HG03469 (cell line): ENCODE results near the gene TRPV4.

Experiments
- ATAC-seq: cut with Tn5 transposase; IDR thresholded peaks from one replicate; pipeline ENCODE4 v1.9.1; 2021; ENCODE audit warnings: mild to moderate bottlenecking, moderate library complexity, moderate number of reproducible peaks; ENCODE audit not compliant: unreplicated experiment

TRPV4 gene

GRCh38 chr12:109808876-109809646, 24.1 kb downstream of the TRPV4 start:
- ATAC-seq, result no peak

DNA sequence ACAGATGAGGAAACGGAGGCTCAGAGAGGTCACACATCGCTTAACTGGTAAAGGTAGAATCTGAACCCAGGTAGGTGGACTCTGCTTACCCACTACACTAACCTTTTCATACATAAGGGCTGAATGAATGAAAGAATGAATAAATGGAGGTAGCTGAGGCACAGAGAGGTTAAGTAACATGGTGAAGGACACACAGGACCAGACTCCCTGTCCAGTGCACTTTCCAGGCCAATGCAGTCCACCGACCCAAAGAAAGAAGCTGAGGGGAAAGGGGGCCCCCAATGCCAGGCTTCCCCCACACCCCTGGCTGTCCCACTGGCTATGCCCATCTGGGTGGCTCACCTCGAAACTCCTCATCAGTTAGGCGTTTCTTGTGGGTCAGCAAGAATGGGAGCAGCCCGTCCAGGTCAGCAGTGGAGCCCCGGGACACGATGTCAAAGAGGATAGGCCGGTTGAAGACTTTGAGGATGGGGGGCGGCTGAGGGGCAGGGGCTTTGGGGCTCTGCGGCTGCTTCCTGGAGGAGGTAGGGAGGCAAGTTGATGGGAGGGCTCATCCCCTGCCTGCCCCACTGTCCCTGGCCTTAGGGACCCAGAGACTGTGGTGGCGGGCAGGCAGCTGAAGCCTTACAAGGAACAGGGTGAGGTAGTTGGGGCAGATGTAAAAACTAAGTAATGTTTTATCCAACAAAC, 25.1 kb downstream of the TRPV4 start:
- no peak for ATAC-seq

DNA sequence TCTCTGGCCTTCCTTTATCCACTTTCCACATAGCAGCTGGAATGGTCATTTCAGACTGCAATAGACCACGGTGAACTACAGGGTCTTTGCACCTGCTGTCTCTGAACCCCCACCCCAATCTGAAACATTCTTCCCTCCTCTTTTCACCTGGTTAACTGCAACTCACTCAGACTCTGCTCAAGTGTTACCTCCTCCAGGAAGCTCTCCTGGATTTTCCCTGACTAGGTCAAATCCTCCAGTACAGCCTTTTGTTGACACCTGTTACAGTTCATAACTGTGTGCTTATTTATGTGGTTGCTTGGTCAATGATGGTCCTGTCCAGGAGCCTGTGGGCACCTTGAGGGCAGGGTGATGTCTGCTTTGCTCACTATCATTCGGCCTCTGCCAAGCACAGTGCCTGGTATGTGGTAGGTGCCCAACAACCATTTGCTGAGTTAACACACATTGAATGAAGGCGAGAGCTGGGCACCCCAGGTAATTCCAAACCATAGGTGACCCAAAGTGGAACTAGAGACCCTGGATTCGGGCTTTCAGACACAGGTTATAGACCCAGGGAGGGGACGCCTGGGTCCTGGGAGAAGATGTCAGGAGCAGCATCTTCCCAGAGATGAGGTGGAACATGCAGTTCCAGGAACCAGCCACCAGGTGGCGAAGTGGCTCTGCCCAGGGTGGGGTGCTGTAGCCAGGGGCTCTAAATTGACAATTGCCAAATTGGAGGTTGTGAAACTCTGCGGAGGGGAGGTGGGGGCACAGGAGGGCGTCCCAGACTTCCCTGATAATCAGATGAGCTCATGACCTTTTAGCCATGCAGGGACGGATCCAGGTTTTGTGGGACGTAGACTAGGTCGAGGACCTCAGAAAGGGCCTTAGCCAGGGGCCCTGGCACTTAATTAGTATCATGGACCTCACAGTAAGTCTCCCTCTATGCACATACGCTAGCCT, 28.1 kb downstream of the TRPV4 start:
- ATAC-seq, result no peak

- ATAC-seq, result no peak
Measured at GRCh38 chr12:109803678-109804077, 29.5 kb downstream of the TRPV4 start.

- no peak for ATAC-seq
Measured at GRCh38 chr12:109802828-109803227, 30.4 kb downstream of the TRPV4 start.

DNA sequence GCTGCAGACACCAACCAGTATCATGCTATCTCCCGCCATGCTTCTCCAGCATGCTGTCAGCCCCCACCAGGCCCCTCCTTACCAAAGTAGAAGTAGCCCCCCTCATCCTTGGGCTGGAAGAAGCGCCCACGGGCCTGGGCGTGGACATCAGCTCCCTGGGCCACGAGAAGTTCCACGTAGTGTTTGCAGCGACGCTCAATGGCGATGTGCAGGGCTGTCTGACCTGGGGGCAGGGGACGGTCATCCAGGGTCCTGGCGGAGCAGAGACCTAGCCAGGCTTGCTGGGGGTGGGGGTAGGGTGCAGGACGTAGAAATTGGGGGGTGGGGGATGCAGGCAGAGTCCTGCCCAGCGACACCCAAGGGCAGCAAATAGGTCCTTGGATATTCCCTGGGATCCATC, 32.7 kb downstream of the TRPV4 start:
- no peak for ATAC-seq

GRCh38 chr12:109798691-109799090, 34.5 kb downstream of the TRPV4 start:
- ATAC-seq, result no peak

DNA sequence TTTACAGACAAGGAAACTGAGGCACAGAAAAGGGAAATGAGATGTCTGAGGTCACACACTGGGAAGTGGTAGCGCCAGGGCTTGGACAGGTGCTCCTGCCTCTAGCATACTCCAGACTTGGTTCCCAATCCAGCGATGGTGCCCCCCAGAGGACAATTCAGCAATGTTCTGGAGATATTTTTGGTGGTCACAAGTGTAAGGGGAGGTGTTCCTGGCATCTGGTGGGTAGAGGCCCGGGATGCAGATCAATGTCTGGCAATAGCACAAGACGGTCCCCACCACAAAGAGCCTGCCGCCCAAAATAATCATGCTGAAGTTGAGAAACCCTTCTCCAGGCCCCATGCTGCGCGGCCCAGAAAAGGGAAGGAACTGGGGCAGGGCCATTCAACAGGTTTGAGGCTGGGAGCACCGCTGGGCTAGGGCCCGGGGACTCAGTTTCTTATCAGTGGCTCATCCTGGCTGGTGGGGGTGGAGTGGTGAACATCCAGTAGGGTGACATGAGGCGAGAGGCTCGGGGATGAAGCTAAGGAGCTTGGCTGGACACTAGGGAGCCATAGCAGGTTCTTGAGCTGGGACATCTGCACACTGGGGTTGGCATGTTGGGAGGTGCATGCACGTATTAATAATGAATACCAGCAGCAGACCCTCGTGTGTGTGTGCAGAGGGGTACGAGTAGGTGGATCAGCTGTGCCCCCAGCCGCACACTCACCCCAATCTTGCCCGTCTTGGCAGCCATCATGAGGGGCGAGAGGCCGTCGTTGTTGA, 35.1 kb downstream of the TRPV4 start:
- ATAC-seq, result no peak

- ATAC-seq, result no peak
Measured at GRCh38 chr12:109796057-109796456, 37.1 kb downstream of the TRPV4 start.

DNA sequence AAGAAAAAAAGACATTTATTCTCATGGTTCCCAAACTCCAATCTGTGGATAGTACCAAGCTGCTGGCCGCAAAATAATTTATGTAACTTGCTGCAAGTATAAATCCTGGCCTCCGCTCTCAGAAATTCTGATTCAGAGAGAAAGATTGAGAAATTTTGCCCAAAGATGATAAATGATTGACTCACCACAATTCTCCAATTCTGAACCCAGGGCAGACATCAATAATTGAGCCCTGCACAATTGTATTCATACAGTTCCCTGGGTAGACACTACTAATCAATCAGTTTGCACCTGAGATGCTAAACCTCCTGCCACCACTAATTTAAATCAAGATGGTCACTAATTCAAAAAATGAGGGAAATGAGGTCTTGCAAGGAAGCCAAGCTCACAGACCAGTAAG, 38.2 kb downstream of the TRPV4 start:
- ATAC-seq, result no peak

- no peak for ATAC-seq
Measured at GRCh38 chr12:109793826-109794501, 39.2 kb downstream of the TRPV4 start.

GRCh38 chr12:109793411-109793810, 39.8 kb downstream of the TRPV4 start:
- ATAC-seq, result no peak

GRCh38 chr12:109792992-109793391, 40.2 kb downstream of the TRPV4 start:
- no peak for ATAC-seq

- ATAC-seq, result no peak
Measured at GRCh38 chr12:109789526-109790048, 43.6 kb downstream of the TRPV4 start.

GRCh38 chr12:109786799-109787198, 46.4 kb downstream of the TRPV4 start:
- ATAC-seq, result no peak

DNA sequence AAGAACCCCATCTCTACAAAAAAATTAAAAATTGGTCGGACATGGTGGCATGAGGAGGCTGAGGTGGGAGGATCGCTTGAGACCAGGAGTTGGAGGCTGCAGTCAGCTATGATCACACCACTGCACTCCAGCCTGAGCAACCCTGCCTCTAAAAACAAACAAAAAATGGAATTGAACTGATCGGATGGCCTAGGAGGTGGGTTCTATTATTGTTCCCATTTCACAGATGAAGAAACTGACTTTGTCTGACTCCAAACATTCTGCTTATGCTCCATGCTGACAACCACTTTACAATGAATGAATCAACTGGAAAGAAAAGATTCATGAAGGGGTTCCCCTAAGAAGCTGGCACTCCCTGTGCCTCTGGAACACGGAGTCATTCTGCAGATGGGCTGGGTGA, 47.3 kb downstream of the TRPV4 start:
- ATAC-seq, result no peak

- ATAC-seq, result no peak
Measured at GRCh38 chr12:109783965-109784244, 49.3 kb downstream of the TRPV4 start.

GRCh38 chr12:109783135-109783964, 49.8 kb downstream of the TRPV4 start:
- no peak for ATAC-seq

DNA sequence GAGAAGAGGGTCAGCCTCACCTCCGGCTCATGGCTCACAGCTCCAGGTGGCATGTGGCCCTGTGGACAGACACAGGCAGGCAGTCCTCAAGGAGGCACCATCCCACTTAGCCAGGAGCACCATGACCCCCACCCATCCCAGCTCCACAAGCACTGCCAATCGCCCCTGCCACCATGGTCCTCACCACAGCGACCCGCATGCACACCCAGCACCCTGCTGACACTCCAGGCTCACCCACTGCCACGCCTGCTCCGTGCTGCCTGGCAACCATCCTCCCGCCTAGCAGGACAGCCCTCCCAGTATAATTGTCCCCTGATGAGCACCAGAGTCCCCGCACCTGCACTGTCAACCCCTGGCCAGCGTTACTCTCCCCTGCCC, 50.9 kb downstream of the TRPV4 start:
- no peak for ATAC-seq
